GM23338 (cell line): Measurements from ENCODE around the gene AGAP1. TPM values are rescaled to one million over a fixed set of nuclear protein-coding genes. Genes with fewer than 3 reads are reported as not detected.

Source experiments
- ATAC-seq: fragments of 200-7000 bp; cut with Tn5 transposase; 3 replicates; pipeline ENCODE4 v1.9.1; 2020
- DNase-seq: peaks from one replicate; pipeline ENCODE4 v3.0.0-alpha.2; 2015; ENCODE audit warnings: low spot score
- H2AFZ ChIP-seq: fragments of 200-600 bp; sonication (generic); 2 replicates; pipeline ENCODE4 v1.8.0; 2016; ENCODE audit warnings: antibody characterized with exemption, mild to moderate bottlenecking, moderate library complexity
- H3F3A ChIP-seq: fragments of 200-600 bp; sonication (generic); replicated peaks from 2 replicates; pipeline ENCODE4 v1.8.0; 2017; ENCODE audit warnings: antibody characterized with exemption, mixed run types, low read depth
- H3K27ac ChIP-seq: fragments of 200-600 bp; sonication (generic); 2 replicates; pipeline ENCODE4 v1.6.1; 2016; ENCODE audit warnings: low read depth
- H3K27me3 ChIP-seq: fragments of 200-600 bp; sonication (generic); 2 replicates; pipeline ENCODE4 v1.8.0; 2016; ENCODE audit warnings: mild to moderate bottlenecking, mixed run types, moderate library complexity; ENCODE audit not compliant: insufficient read depth
- H3K36me3 ChIP-seq: fragments of 200-600 bp; sonication (generic); 2 replicates; pipeline ENCODE4 v1.8.0; 2016; ENCODE audit warnings: mild to moderate bottlenecking; ENCODE audit not compliant: insufficient read depth
- H3K4me1 ChIP-seq: fragments of 200-600 bp; sonication (generic); 2 replicates; pipeline ENCODE4 v1.8.0; 2016; ENCODE audit warnings: mild to moderate bottlenecking, moderate library complexity; ENCODE audit not compliant: insufficient read depth
- H3K4me2 ChIP-seq: fragments of 200-600 bp; sonication (generic); 2 replicates; pipeline ENCODE4 v1.7.1; 2017; ENCODE audit warnings: mixed run types
- H3K4me3 ChIP-seq: fragments of 200-600 bp; sonication (generic); 2 replicates; pipeline ENCODE4 v1.6.1; 2016; ENCODE audit warnings: mixed run types
- H3K79me2 ChIP-seq: fragments of 200-600 bp; sonication (generic); replicated peaks from 2 replicates; pipeline ENCODE4 v1.8.0; 2017; ENCODE audit warnings: mild to moderate bottlenecking; ENCODE audit not compliant: insufficient read depth
- H3K9me2 ChIP-seq: fragments of 200-600 bp; sonication (generic); 2 replicates; pipeline ENCODE4 v1.8.0; 2017; ENCODE audit not compliant: insufficient read depth
- H4K20me1 ChIP-seq: fragments of 200-600 bp; sonication (generic); replicated peaks from 2 replicates; pipeline ENCODE4 v1.8.0; 2017; ENCODE audit warnings: mild to moderate bottlenecking; ENCODE audit not compliant: insufficient read depth
- H3K27ac Mint-ChIP-seq: 2 replicates; pipeline ENCODE4 v1.8.0; 2020; ENCODE audit warnings: inconsistent platforms, mild to moderate bottlenecking, moderate library complexity, mixed read lengths
- H3K27me3 Mint-ChIP-seq: 3 replicates; pipeline ENCODE4 v1.8.0; 2022; ENCODE audit warnings: low read depth, mild to moderate bottlenecking, moderate library complexity, mixed read lengths, inconsistent platforms; ENCODE audit not compliant: insufficient read depth, poor library complexity
- H3K36me3 Mint-ChIP-seq: 3 replicates; pipeline ENCODE4 v1.8.0; 2021; ENCODE audit warnings: low read depth, mild to moderate bottlenecking, inconsistent platforms, moderate library complexity, mixed read lengths
- H3K4me1 Mint-ChIP-seq: 3 replicates; pipeline ENCODE4 v1.8.0; 2020; ENCODE audit warnings: mild to moderate bottlenecking, inconsistent platforms, mixed read lengths
- H3K4me3 Mint-ChIP-seq: 3 replicates; pipeline ENCODE4 v1.8.0; 2021; ENCODE audit warnings: moderate library complexity, mild to moderate bottlenecking, inconsistent platforms, mixed read lengths
- H3K9me3 Mint-ChIP-seq: 3 replicates; pipeline ENCODE4 v1.8.0; 2020; ENCODE audit warnings: moderate library complexity, mild to moderate bottlenecking, inconsistent platforms, mixed read lengths
- EZH2 ChIP-seq: fragments of 200-600 bp; sonication (generic); IDR thresholded peaks from one replicate; pipeline ENCODE4 v1.8.0; 2017; ENCODE audit warnings: antibody characterized with exemption, mild to moderate bottlenecking, low read depth; ENCODE audit not compliant: unreplicated experiment
- NANOG ChIP-seq: IDR thresholded peaks from 2 replicates; pipeline ENCODE4 v1.6.1; 2016; ENCODE audit warnings: antibody characterized with exemption, borderline replicate concordance
- POLR2AphosphoS5 ChIP-seq: IDR thresholded peaks from 2 replicates; pipeline ENCODE4 v1.6.1; 2016; ENCODE audit warnings: antibody characterized with exemption, low read depth
- STAT1 ChIP-seq: IDR thresholded peaks from one replicate; pipeline ENCODE4 v1.6.1; 2016; ENCODE audit warnings: antibody characterized with exemption; ENCODE audit not compliant: unreplicated experiment
- ZNF114 ChIP-seq: fragments of 250-450 bp; sonication (Bioruptor Pico); IDR thresholded peaks from 2 replicates; pipeline ENCODE4 v1.5.0; 2020; ENCODE audit warnings: mild to moderate bottlenecking, moderate library complexity
- ZNF331 ChIP-seq: fragments of 250-450 bp; sonication (Bioruptor Pico); IDR thresholded peaks from 2 replicates; pipeline ENCODE4 v1.5.0; 2020; ENCODE audit warnings: low read depth, mild to moderate bottlenecking, moderate library complexity
- ZNF462 ChIP-seq: fragments of 250-450 bp; sonication (Bioruptor Pico); IDR thresholded peaks from 2 replicates; pipeline ENCODE4 v1.5.0; 2020; ENCODE audit warnings: mild to moderate bottlenecking, moderate library complexity
- polyA plus RNA-seq: library from polyadenylated mRNA; unstranded; fragments of >200 nt; fragmentation: Nextera tagmentation; extraction: Ambion mirVana; gene quantifications from 2 replicates; pipeline ENCODE4 v1.2.1, GENCODE V29; 2016
- total RNA-seq: library from RNA; depleted of rRNA; stranded (reverse); fragments of >200 nt; shearing (Covaris generic); gene quantifications from 2 replicates; pipeline ENCODE4 v1.2.3, GENCODE V29; 2014

The AGAP1 gene
- total and polyA plus RNA-seq, 2 experiments from 2014 or later = 13.3 to 27.9 TPM

GRCh38 chr2:236164201-236164924 is 670.5 kb downstream of the AGAP1 start (continued):
- no peak for TF ChIP-seq ZNF114 (CRISPR knock-in tag)
- peak; percentile 53 for TF ChIP-seq POLR2AphosphoS5
- no peak for TF ChIP-seq ZNF331

GRCh38 chr2:236164925-236165841 is 671.3 kb downstream of the AGAP1 start:
- H3F3A ChIP-seq = peaks cover 48% of the 10 kb centered on the region
- H3K4me2 ChIP-seq = peak overlapping the region; percentile 87
- H3K79me2 ChIP-seq = no peaks in the 10 kb centered on the region
- H3K4me3 Mint-ChIP-seq = peak overlapping the region; percentile 75
- H3K36me3 Mint-ChIP-seq = peaks cover 17% of the 10 kb centered on the region
- no peaks in the 10 kb centered on the region for H3K9me2 ChIP-seq
- H3K36me3 ChIP-seq = no peaks in the 10 kb centered on the region
- peaks cover 4% of the 10 kb centered on the region; the same call in 1 of the 3 replicates for H3K9me3 Mint-ChIP-seq
- peak overlapping the region; percentile 74; the same call in 1 of the 2 replicates for H2AFZ ChIP-seq
- no peak for TF ChIP-seq NANOG
- TF ChIP-seq STAT1 = no peak
- peak; percentile 88 for TF ChIP-seq EZH2
- no peak for TF ChIP-seq ZNF114 (CRISPR knock-in tag)
- TF ChIP-seq POLR2AphosphoS5 = no peak
- no peak for TF ChIP-seq ZNF462
- no peak overlapping the region for H3K27ac ChIP-seq
- no peak overlapping the region for H3K27ac Mint-ChIP-seq
- H3K27me3 Mint-ChIP-seq = peaks cover 86% of the 10 kb centered on the region
- DNase-seq (no peak), ATAC-seq (no peak)
- H3K4me1 ChIP-seq = peaks cover 65% of the 10 kb centered on the region
- peaks cover 100% of the 10 kb centered on the region for H3K27me3 ChIP-seq
- H3K4me1 Mint-ChIP-seq = peaks cover 58% of the 10 kb centered on the region
- peak overlapping the region; percentile 69 for H3K4me3 ChIP-seq
- H4K20me1 ChIP-seq = peaks cover 17% of the 10 kb centered on the region
